ENCODE measurements around the gene KEAP1.
A peak's percentile ranks its signal among the peaks of the same experiment; 100 is the strongest.
"Not testable (repeated sequence)": the region's sequence is repeated elsewhere in the genome, so short reads cannot be mapped to it uniquely, and the experiment has no call there.

KEAP1 gene

DNA sequence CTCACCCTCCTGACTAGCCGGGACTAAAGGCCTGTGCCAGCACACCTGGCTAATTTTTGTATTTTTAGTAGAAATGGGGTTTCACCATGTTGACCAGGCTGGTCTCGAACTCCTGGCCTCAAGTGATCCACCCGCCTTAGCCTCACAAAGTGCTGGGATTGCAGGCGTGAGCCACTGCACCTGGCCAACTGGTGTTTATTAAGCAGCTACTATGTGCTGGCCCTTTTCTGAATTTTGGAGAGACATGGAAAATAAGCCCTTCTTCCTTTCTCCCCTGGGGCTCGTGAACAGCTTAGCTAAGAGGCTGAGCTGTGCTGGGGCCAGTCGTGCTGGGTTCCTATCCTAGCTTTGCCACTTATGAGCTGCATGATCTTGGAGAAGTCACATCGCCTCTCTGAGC, 44.4 kb downstream of the KEAP1 start:
- in situ Hi-C loops (cut with MboI; ENCODE audit: low pct_unique_long_range_greater_than_20kb, low sequenced_read_pairs); DNase-seq: not testable (repeated sequence)

DNA sequence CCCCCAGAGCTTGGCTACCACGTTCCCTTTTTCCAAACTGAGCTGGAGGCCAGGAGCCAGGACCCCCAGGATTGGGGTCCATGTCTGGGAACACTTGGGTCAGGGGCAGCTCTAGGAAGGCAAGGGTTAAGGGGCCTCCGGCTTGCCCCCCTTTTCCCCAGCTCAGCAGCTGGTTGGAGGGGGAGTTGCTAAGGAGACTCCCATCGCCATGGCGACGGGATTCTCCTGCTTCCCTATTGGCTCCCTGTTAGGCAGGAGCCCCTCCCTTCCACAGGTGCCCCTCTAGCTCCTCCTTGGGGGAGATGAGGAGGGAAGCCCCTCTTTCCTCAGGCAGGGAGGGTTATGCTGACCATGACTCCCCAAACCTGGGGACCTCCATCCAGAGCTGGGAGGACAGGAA, 48.9 kb downstream of the KEAP1 start:
- DNase-seq = no peak
- in situ Hi-C loops (cut with MboI; ENCODE audit: low pct_unique_long_range_greater_than_20kb, low sequenced_read_pairs) = no loop called here

DNA sequence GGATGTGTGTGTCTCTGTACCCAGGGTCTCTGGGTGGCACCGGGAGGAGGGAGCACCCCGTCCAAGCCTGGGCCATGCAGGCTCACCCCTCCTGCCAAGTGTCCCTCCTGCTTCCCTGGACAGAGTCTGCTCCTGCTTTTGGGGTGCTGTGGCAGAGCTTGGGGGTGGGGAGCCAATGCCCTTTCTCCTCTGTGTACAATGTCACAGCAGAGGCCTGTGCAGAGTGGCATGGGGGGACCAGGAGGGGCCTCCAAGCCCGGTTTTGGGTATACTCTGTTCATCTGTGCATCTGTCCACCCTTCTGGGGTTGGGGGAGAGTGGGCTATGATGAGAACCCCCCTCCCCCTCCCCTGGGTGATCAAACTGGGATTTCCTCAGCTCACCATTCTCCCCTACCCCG, 49.3 kb downstream of the KEAP1 start:
- in situ Hi-C loops (cut with MboI; ENCODE audit: low pct_unique_long_range_greater_than_20kb, low sequenced_read_pairs) = no loop called here
- DNase-seq = no peak

DNA sequence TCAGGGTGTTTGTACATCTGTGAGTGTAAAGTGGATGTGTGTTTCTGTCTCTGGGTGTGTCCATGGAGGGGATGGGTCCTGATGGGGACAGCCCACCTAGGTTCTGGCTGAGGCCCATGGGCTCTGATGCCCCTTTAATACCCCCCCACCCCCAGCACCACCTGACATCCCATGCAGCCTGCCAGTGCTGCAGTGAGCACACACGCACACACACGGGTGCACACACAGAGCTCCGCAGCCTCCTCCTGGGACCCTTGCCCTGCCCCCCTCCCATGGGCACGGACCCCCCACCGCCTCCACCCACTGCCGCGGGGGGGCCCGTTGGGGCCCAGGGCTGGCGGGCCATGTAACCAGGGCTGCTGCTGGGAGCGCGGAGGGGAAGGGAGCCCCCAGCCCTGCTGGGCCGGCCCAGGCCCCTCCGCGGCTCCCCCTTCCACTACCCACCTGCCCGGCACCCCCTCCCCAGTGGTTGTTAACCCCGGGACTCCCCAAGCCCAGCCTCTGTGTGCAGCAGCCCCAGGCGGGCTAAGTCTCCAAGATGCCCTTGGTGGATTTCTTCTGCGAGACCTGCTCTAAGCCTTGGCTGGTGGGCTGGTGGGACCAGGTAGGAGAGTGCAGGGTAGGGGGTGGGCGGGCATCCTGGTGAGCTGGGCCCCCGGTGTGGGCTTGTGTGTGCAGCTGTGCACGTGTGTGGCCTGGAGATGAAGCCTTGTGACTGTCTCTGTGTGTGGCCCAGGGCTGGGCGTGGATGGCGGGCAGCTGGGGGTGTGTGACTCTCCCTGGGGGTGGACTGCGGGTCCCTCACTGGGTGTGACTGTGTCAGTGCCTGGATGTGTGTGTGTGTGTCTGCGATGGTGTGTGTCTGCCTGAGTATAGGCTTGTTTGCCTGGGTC, 50.2 kb downstream of the KEAP1 start:
- DNase-seq = no peak
- in situ Hi-C loops (cut with MboI; ENCODE audit: low pct_unique_long_range_greater_than_20kb, low sequenced_read_pairs) = no loop called here

DNA sequence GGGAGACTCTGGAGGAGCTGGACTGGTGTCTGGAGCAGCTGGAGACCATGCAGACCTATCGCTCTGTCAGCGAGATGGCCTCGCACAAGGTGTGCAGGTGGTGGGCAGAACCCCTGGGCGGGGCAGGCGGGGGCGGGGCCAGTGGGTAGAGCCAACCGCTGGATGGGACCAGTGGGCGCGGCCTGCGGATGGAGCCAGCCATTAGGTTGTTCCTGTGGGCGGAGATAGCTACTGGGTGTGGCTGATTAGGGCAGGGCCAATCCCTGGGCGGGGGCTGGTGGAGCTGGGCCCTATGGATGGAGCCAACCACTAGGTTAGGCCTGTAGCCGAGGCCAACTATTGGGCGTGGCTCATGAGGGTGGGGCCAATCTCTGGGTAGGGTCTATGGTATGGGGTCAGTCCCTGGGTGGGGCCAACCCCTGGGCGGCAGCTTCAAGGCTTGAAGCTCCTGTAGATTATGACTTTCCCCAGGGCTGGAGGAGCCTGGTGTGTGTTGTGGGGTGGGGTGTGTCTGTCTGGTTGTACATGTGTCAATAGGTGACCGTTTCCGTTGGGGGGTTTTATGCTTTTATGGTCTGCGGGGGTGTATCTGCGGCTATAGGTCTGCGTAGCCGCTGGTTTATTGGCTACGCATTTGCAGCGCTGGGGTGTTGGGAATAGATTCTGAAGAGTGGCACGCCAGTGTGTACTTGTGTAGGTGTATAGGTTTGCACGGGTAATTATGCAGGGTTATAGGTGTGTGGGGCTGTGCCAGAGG, 52.1 kb downstream of the KEAP1 start:
- in situ Hi-C loops (cut with MboI; ENCODE audit: low pct_unique_long_range_greater_than_20kb, low sequenced_read_pairs) = no loop called here
- DNase-seq = peak; percentile 12

DNA sequence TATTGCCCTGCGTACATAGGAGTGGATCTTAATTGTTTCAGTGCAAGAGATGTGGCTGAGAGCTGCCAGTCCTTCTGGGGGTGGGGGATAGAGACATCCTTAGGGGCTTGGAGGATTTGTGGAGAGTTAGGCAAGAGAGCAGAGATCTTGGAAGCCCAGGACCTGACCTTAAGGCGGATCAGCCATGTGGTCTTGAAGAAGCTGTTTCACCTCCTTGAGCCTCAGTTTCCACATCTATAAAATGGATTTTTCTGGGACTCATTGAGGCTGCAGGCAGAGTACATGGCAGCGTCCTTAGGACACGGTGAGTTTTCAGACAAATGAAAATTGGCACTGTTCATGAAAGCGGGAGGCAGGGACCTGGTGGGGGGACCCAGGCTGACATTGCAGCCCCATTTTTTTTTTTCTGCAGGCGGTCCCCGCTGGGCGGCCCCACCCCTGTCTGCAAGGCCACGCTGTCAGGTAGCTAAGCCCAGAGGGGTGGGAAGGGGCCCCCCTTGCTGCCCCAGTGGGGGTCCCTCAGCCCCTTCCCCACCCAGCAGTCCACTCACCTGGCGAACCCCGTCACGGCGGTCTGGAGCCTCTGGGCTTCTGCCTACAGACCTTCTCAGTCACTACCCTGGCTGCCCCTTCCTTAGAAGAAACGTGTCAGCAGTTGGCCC, 52.8 kb downstream of the KEAP1 start:
- in situ Hi-C loops (cut with MboI; ENCODE audit: low pct_unique_long_range_greater_than_20kb, low sequenced_read_pairs) = no loop called here

DNA sequence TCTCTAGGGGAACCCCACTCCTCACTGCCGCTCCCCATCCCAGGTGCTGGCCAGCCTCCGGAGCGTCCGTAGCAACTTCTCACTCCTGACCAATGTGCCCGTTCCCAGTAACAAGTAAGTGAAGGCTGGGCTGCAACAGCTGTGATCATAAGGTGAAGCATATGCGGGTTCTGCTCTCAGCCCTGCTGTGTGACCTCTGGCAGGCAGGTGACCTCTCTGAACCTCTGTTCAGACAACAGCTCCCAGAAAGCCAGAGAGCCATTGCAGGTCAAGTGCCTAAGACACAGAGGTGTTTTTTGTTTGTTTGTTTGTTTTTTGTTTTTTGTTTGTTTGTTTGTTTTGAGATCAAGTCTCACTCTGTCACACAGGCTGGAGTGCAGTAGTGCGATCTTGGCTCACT, 54.1 kb downstream of the KEAP1 start:
- DNase-seq = no peak
- in situ Hi-C loops (cut with MboI; ENCODE audit: low pct_unique_long_range_greater_than_20kb, low sequenced_read_pairs) = no loop called here

More for the DNA sequence above, 52.8 kb downstream of the KEAP1 start:
- no peak for DNase-seq

DNA sequence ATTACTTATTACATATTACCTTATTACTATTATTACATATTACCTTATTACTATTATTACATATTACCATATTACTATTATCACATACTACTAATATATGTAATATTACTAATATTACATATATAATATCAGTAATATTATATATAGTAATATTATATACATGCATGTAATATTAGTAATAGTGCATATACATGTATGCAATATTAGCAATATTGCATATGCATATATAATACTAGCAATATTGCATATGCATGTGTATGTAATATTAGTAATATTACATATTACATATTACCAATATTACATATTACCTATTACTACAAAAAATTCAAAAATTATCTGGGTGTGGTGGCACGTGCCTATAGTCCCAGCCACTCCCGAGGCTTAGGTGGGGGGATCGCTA, 60.5 kb downstream of the KEAP1 start:
- DNase-seq = no peak
- in situ Hi-C loops (cut with MboI; ENCODE audit: low pct_unique_long_range_greater_than_20kb, low sequenced_read_pairs) = no loop called here

DNA sequence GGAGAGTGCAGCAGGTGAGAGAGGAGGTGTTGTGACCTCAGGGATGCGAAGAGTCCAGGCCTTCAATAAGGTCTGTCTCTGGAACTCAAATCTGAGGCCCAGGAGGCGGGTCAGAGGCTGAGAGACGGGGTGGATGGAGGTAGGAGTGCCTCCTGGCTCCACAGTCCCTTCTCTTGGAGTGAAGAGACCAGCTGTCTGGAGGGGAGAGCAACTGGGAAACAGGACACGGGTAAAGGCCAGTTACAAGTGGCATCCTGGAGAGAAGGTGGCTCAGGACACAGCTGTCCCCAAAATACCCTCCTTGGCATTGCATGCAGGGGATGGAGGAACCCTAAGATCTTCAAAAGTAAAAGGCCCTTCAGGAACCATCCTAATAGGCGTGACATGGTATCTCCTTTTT, 63.6 kb downstream of the KEAP1 start:
- in situ Hi-C loops (cut with MboI; ENCODE audit: low pct_unique_long_range_greater_than_20kb, low sequenced_read_pairs) = no loop called here
- DNase-seq = no peak

All from KBM-7 (cell line).